ENCODE measurements around the gene INSL3. TPM values are rescaled to one million over a fixed set of nuclear protein-coding genes. Genes with fewer than 3 reads are reported as not detected.

The INSL3 gene, protein sequence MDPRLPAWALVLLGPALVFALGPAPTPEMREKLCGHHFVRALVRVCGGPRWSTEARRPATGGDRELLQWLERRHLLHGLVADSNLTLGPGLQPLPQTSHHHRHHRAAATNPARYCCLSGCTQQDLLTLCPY
- total RNA-seq: not detected in 2 replicates

DNA sequence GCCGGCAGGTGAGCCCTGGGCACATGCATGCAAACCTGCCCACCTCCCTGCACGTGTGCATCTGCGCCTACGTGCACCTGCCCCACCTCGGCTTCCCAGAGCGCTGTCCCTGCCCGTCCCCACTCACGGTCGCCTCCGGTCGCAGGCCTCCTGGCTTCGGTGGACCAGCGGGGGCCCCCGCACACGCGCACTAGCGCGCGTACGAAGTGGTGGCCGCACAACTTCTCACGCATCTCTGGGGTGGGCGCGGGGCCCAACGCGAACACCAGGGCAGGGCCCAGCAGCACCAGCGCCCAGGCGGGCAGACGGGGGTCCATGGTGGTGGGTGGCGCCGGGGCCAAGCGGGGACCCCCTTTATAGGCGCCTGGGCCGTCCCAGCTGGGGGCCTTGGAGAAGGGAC is at the start of gene INSL3:
Gene INSL3 (minus strand): TSS at position 330 of the 400 bp plus-strand sequence. CDS start 13 bp downstream, at position 317.

DNA sequence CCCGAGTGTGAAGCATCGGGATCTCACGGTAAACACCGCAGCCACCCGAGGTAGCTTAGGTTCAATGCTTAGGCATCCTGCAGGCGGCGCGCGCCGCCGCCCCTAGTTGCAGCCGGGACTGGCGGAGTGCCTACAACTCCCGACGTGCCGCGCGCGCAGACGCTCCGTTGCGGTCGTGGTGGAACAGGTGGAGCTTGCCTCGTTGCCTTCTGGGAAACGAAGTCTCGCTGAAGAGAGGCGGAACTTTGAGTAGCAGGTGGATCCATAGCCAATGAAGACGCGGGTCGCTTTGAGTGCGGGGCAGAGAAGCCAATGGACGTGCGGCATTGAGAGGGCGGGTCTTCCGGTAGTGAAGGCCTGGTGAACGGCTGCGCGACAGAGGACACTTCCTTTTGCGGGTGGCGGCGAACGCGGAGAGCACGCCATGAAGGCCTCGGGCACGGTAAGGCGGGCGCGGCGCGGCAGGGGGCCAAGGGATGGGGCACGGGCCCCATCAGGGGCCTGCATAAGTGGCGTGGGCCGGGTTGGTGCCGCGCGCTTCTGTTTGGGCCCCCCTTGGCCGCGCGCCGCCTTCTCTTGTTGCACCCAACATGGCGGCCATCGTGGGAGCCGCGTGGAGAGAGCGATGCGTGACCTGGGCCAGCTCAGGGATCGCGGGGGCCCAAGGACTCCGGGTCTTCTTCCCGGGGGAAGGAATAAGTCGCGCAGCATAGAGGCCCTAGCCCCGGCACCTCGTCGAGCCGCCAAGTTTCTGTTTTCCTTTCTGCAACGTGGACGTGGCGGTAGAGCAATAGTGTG is 38.4 kb upstream of the INSL3 start, which contains the start of gene RPL18A:
Gene RPL18A (plus strand): TSS at position 378 of the 798 bp plus-strand sequence. CDS start 47 bp downstream, at position 425.

DNA sequence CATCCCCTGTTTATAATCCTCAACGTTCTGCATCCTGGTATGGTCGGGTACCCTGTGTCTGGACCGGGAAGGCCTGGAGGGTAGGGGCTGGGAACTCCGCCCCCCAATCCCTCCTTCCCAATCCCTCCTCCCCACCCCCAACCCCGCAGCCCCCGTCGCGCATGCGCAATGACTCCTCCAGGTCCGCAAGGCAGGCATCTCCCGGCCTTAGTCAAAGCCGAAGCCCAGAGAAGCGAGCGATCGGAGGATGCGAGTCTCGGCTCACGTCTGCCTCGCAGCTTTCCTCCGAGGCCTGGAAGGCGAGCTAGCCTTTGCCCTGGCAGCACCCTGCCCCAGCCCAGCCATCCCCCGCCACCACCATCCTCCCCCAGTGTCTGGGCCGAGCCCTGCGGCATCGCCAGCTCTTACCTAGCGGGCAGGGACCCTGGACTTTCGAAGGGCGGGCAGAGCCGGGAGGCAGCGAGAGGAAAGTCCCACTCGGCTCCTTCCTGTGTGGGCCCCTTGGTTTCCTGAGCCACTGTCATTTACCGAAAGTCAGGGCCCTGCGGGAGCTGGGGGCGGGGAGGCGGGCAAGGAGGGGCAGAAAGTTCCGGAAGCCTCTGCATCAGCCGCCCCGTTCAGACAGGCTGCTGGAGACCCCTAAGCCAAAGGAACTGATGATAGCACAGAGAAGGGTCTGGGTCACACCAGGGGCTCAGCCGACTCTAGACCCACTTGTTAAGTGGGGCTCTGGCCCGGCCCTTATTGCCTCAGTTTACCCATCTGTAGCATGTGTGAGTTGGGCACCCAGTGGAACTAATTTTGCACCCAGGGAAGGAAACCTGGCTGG is 26.4 kb upstream of the INSL3 start, which contains the start of gene JAK3:
Gene JAK3 (minus strand): TSS at position 445 of the 829 bp plus-strand sequence. CDS start 3,565 bp downstream, outside the sequence.

DNA sequence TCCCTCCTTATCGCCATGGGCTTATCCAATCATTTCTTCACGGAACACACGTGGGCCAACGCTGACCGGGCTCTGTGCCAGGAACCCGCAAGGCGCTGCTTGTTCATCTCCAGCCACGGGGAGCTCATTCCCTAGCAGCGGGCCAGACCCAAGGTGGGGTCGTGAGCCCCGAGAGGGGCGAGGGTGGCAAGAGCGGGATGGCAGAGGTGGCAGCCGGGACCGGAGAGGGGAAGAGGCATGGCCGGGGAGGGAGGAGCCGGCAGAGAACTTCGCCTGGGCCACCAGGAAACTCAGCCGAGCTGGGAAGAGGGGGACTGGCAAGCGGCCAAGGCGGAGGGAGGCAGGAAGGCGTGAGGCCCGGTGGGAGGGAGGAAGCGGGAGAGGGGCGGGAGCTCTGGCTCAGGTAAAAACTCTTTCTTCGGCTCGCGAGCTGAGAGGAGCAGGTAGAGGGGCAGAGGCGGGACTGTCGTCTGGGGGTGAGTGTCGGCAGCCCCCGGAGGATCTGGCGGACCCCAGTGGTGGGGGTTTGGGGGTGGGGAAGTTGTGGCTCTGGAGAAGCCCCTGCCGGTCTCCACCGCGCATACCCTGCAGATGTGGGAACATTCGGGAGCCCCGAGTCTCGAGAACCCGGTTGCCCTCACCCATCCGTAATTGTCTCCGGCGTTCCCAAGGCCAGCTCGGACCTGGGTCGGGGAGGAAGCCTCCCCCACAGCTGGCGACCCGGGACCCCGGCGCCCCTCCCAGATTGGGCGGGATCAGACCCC is 26.4 kb downstream of the INSL3 start, which contains the start of gene B3GNT3:
Gene B3GNT3 (plus strand): TSS at position 408 of the 764 bp plus-strand sequence. CDS start 12,670 bp downstream, outside the sequence.

Small RNAs within 50 kb of the gene (small RNA-seq; reads per million reads assigned to genes)
- not detected for gene SNORA68

Other genes starting within 250 kb of the INSL3 start
- gene UNC13A, start 133.2 kb downstream of the INSL3 start, total RNA-seq: under 0.01 TPM in 2 replicates
- 38.8 and 44.8 TPM in 2 replicates for gene MAP1S, start 102.0 kb downstream of the INSL3 start, total RNA-seq
- gene FCHO1, start 70.0 kb downstream of the INSL3 start, total RNA-seq: 0.93 and 1.7 TPM in 2 replicates
- gene B3GNT3, start 26.4 kb downstream of the INSL3 start, total RNA-seq: not detected in 2 replicates
- gene JAK3, start 26.5 kb upstream of the INSL3 start, total RNA-seq: 1.7 and 1.9 TPM in 2 replicates
- 1,273 and 1,499 TPM in 2 replicates for gene RPL18A, start 38.4 kb upstream of the INSL3 start, total RNA-seq
- not detected in 2 replicates for gene SLC5A5, start 50.4 kb upstream of the INSL3 start, total RNA-seq
- gene CCDC124, start 111.5 kb upstream of the INSL3 start, total RNA-seq: 41.5 and 48.0 TPM in 2 replicates
- gene KCNN1, start 145.6 kb upstream of the INSL3 start, total RNA-seq: 0.27 TPM in 1 of 2 replicates, not detected in the other
- gene ARRDC2, start 186.7 kb upstream of the INSL3 start, total RNA-seq: 7.4 and 8.8 TPM in 2 replicates